ENCODE measurements around the gene GPC5.
"Not testable (repeated sequence)": the region's sequence is repeated elsewhere in the genome, so short reads cannot be mapped to it uniquely, and the experiment has no call there.

Gene GPC5

DNA sequence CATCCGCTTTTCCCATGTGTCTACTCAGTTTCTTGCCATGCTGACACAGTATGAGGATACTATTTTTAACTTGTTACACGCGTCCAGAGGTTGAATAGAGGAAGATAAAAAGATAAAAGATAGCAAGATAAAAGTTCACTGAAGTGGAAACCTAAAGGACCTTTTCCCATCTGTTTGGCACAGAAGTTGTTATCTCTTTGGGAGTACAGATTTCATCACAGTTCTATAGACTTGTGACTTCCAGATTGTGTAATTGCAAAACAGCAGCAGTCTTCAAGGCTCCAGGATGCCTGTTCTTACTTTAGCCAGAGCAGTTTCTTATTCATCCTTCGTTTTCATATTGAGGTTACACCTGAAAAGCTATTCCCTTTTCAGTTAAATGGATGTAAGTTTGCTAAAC, 369.2 kb downstream of the GPC5 start:
- FAIRE-seq (no peak), DNase-seq (ENCODE audit: low spot score) (no peak)

DNA sequence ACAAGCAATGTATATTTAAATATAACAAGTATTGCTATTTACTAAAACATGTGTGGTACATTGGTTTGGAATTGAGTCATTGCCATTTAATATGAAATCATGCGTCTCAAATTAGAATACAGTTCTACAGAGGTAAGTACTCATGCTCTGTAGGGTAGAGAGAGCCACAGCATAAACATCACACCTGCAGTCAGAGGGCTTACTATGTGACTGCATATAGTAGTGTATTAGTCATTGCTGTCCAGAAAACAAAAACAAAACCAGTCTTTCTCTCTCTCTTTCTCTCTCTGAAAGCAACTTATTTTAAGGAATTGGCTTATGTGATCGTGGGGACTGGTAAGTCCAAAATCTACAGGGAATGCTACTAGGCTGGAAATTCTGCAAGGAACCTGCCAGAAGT, 370.3 kb downstream of the GPC5 start:
- DNase-seq (ENCODE audit: low spot score) (no peak), FAIRE-seq (no peak)

DNA sequence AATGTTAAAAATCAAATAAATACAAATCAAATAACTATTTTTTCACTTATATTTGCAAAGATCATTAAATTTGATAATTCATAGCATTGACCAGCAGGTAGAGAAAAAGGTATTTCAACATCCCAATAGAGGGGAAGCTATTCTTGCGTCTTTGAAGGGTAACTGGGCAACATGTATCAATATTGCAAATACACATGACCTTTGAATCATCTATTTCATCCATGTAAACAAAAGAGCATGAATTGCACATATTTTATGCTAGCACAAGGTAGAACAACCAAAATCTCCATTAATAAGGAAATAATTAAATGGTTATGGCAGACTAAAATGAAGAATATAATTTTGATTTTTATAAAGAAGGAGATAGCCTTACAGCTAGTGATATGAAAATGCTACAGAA, 372.8 kb downstream of the GPC5 start:
- DNase-seq (ENCODE audit: low spot score) (no peak), FAIRE-seq (no peak)

DNA sequence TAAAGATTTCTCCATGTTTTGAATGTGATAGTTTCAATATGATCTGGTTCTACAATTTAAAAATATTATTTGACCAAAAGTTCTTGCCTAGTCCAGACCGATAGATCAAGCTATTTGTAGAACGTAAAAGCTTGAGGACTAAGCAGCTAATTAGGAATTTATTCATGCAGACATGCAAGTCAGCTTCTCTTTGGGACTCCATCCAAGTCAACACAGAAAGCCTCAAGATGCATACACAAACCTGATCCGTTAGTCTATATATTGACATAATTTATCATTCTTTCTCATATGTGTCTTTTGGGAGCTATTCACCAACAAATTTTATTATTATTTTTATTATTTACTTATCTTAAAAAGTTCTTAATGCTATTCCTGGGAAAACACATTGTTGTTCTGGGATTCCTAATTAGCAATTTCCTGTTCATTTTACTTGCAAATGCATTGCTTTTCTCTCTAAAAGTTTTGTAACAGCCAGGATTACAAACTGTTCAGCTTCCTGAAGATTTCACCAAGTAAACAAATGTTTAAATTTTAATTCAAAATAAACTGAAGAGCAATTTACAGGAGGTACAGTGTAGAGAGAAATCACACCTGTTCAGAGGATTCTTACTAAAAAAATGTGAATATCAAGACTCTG, 375.3 kb downstream of the GPC5 start:
- DNase-seq (ENCODE audit: low spot score) (no peak), FAIRE-seq (no peak)

DNA sequence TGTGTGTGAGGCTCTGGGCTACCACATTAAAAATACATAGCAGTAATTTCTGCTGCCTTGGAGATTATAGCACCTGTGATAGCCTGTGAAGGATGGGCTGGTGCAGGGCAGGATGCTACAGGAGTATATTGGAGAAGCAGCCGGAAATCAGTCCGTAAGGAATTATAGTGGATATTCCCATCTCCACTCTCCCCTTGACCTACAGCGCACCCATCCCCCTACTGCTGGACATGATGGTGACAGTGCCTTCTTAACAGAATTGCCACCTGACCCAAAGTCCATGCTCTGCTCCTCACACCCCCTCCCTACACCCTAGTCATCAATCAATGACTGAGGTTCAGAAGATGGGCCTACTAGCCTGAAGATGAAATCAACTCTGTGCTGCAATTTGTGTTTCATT, 376.0 kb downstream of the GPC5 start:
- DNase-seq (ENCODE audit: low spot score) (no peak), FAIRE-seq (no peak)

DNA sequence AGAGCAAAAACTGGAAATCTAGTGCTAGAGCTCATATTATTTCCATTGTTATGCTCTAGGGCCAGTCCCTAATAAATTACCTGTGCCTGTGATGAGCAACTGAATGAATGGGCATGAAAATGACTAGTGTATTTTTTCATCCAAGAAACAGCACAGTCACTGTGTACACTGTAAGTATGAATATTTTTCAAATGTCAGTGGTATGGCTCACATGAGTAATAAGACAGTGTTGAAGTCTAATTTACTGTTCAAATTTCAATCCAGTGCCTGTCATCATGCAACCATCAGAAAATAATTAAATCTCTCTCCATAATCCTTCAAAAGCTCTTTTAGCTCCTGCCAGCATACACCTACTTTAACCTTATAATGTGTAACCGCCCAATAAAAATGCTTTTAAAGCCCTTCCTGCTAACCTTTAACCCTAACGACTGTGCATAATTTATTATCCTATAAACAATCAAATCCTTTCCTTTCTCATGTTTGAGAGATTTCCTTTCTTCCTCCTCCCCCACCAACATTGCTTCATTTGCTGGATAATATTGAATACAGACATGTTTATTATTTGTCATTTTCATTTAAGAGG, 378.3 kb downstream of the GPC5 start:
- DNase-seq (ENCODE audit: low spot score) = no peak

DNA sequence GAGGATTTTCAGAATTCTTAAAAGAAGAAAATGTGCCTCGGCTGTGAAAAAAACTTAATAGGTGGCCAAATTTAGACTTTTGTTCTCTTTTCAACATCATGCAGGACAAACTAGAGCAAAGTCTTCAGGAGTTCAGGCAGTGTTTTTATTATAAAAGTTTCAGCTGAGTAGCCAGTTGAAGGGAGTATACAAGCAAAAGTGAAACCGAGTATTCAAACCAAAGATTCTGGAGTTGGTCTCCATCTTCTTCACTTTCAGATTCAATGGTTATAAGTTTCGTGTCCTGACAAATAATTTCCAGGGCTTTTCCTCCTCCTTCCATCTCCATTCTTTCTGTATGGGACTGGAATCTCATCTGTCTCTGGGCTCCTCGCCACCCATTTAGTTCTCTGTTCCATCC, 379.7 kb downstream of the GPC5 start:
- no peak for FAIRE-seq
- DNase-seq (ENCODE audit: low spot score) = no peak

More for the DNA sequence above, 378.3 kb downstream of the GPC5 start:
- no peak for FAIRE-seq

DNA sequence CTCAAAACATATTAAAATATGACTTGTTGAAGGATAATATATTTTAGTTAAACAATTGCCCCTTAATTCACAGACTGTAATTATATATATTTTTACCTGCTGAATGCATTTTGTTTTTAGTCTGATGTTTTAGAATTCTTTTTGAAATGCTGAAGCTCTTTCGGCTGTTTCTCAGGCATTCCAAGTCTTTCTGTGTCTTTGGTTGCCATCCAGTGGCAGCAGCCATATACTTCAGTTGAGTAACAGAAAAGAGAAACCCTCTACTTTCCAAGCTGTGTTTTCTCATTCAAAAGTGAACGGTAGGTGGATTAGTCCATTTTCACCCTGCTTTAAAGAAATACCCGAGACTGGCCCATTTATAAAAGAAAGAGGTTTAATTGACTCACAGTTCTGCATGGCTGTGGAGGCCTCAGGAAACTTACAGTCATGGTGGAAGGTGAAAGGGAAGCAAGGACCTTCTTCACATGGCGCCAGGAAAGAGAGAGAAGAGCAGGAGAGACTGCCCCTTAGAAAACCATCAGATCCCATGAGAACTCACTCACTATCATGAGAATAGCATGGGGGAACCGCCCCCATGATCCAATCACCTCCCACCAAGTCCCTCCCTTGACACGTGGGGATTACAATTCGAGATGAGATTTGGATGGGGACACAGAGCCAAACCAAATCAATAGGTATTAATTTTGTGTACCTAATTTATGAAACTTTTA, 383.7 kb downstream of the GPC5 start:
- not testable (repeated sequence) for DNase-seq (ENCODE audit: low spot score); FAIRE-seq

DNA sequence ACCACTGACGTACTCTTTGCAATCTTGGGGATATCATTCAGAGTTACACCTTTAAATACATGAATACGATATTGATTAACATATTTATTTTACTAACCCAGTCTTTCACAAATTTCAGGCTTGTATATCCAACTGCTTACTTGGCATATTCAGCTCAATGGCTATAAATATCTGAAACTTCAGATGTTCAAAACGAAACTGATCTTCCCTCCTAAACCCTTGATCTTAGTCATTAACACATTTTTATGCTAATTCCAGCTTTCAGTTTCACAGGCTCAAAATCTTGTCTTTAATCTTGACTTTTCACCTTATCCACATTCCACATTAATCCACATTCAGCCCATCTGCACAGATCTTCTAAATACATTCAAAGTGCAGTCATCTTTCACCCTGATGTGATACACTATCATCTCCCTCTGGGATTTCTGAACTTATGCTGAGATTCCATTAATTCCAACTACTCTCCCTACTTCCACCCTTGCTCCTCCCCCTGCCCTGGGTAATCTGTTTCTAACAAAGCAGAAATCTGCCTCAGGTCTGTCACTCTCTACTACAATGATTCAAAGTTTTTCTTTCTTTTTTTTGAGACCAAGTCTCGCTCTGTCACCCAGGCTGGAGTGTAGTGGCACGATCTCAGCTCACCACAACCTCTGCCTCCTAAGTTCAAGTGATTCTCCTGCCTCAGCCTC, 387.2 kb downstream of the GPC5 start:
- DNase-seq (ENCODE audit: low spot score) (no peak), FAIRE-seq (no peak)

DNA sequence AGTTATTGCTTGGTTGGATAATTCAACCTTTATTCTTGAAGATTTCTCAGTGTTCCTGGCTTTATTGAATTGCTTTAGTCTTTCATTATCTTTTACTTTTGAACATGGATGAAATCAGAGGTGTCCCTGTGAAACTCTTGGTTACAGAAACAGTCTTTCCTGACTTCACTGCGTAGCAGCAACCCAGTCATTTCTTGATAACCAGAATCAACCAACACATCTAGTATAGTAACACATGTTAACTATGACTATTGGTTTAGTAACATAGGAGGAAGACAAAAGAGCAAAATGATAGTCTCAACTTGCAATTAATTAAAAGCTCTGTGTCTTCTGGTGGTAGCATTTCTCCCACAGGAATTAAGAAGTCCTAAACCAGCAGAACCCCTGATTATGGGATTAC, 393.6 kb downstream of the GPC5 start:
- FAIRE-seq = no peak

DNA sequence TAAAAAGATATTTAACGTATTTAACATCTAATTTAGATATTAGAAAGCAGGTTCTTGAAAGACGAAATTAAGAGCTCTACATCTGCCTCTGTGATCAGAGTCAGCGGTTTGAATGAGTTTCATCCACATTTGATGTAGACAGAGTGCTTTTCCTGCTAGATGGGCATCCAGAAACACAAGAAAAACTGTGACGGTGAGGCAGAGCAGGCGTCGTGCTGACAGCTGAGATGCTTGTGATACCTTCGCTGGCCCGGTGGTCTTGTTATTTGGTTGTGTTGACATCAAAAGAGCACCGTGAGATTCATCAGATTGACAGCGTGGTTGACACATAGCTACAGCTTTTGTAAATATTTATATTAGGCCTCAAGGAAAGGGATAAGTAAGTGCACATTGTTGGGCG, 399.1 kb downstream of the GPC5 start:
- no peak for DNase-seq (ENCODE audit: low spot score)
- FAIRE-seq = no peak

More for the DNA sequence above, 393.6 kb downstream of the GPC5 start:
- DNase-seq (ENCODE audit: low spot score) = no peak

DNA sequence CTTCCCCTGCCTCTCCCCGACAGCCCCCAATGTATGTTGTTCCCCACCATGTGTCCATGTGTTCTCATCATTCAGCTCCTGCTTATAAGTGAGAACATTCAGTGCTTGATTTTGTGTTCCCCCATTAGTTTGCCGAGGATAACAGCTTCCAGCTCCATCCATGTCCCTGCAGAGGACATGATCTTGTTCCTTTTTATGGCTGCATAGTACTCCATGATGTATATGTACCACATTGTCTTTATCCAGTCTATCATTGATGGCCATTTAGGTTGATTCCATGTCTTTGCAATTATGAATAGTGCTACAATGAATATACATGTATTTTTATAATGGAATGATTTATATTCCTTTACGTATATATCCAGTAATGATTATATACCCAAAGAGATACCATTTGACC, 399.9 kb downstream of the GPC5 start:
- FAIRE-seq; DNase-seq (ENCODE audit: low spot score): not testable (repeated sequence)

DNA sequence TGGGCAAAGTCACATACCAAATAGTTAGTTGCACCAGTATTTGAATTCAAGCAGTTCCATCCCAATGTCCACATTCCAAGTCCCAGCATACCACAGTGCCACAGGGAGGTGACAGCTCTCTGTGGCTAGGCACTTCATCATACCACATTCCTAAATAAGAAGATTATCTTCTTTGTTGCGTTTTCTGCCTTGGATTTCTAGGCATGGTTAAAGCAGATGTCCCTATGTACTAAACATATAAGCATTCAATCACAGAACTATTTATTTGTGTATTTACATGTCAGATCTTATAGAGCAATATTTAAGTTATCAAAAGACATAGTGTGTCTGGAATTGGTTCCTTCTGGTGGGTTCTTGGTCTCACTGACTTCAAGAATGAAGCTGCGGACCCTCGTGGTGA, 403.4 kb downstream of the GPC5 start:
- DNase-seq (ENCODE audit: low spot score); FAIRE-seq: not testable (repeated sequence)

DNA sequence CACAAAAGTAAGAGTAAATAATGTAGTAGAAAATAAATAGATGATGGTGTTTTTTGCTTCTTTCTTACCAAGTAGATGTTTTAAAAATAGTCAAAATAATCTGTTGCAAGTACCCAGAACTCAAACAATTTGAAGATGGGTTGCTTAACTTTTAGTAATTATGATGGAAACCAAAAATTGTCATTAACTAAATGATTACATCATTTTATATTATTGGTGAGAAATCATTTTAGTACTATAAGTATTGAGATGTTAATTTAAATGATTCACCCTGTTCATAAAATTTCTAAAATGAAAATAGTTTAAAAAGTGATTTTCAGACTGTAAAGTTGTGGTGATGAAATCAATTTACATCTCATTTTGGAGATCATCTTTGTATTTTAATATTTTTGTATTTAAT, 404.5 kb downstream of the GPC5 start:
- no peak for FAIRE-seq

DNA sequence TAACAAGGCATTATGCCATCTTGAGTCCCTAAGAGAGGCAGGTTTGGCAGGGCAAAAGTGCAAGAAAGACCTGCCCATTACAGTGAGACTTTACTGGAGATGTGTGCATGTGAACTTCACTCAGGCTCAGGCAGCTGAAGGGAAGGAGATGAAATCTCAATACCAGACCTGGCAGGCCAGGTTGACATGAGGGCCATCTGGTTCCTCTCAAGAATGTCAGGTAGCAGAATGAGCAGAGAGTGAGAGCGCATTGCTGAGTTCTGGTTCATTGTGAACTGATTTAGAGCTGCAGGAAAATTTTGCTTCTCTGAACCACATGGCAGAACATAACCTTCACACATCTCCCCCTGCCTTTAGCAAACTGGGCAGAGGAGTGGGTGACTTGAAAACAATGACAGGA, 406.3 kb downstream of the GPC5 start:
- DNase-seq (ENCODE audit: low spot score) (no peak), FAIRE-seq (no peak)

More for the DNA sequence above, 404.5 kb downstream of the GPC5 start:
- no peak for DNase-seq (ENCODE audit: low spot score)

DNA sequence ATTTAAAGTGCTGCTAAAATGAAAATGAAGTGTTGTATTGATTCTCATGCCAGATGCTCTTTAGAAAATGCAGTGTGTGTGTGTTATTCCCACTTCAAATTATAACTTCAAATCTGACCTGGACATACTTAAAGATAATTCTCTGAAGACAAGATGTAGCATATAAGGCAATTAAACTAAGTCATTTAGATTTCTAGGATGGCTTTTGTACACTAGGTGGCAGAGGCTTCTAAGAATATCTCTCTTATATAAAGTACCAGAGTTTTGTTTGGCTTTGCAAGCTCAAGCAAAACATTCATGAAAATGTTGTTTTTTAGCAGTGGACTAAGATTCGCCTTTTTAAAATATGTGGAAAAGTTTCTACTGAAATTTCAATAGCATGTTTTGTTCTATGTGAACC, 407.2 kb downstream of the GPC5 start:
- DNase-seq (ENCODE audit: low spot score) (no peak), FAIRE-seq (no peak)

DNA sequence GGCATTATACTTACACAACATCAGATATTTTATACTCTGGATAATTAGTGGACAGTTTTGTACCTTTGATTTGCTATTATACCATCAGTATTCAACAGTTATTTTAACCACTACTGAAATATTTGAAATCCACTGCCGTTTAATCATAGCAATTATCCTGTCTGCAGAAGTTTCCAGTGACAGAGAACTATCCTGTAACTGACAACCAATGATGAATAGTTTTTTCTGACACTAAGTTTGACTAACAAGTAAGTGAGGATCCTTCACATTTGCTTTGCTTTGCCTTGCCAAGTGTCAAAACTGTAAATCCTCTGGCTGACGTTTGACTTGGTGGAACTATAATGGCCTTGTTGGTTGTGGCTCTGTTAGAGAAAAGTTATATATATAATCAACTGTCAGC, 410.7 kb downstream of the GPC5 start:
- DNase-seq (ENCODE audit: low spot score) (no peak), FAIRE-seq (no peak)

DNA sequence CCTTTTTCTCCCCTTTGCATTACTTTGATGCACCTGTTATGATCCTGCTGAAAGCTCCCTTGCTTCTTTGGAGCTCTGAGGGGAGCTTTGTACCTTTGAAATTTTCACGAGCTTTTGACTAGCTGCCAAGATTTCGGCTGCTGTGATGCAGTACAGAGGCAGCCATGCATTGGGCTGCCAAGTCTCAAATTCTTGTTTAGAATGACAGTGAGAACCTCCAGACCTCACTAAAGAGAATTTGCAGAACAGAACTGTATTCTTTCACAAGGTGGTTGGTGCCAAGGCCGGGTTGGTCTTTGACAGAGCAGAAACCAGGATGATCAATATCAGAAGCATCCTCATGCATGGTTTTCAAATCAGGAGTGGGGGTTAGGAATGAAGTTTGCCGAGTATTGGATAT, 414.8 kb downstream of the GPC5 start:
- DNase-seq (ENCODE audit: low spot score) = no peak

DNA sequence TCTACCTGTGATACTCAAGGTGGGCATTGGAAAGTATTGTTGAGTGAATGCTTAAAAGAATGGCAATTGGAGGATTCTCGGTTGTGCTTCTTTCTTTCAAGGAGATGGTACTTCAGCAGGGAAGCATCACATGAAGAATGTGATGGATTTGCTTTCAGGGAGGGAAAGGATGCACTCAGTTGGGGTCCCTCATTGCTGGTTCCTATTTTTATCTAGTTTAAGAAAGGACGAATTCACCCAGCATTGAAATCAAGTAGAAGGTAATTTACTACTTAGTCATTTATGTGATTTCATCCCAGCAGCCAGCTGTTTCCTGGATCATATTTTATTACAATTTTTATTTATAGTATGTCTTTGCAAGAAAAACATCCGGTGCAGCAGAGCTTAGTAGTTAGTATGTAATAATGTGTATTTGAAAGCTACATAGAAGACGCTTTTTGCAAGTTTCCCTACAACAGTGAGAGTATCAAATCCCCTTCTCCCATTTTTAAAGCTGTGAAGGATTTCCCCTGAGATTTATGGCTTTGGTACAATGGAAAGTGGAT, 417.9 kb downstream of the GPC5 start:
- FAIRE-seq = no peak
- no peak for DNase-seq (ENCODE audit: low spot score)

More for the DNA sequence above, 414.8 kb downstream of the GPC5 start:
- FAIRE-seq = no peak

DNA sequence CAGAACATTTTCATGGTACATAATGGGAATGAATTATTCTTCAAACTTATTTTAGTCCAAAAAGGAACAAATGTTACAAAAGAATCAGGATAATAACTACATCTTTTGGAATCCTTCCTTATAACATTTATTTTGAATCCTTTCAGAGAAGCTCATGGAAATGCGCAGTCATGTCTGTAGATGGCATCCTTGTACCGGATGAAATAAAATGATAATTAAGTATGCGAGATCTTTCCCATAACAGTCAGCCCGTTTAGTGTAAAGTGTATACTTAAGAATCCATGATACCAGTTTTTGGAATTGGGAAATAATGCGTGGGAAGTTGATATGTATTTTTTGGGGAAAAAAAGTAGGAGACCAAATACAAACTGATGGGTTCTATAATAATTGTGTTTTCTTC, 418.8 kb downstream of the GPC5 start:
- no peak for FAIRE-seq
- DNase-seq (ENCODE audit: low spot score) = no peak

DNA sequence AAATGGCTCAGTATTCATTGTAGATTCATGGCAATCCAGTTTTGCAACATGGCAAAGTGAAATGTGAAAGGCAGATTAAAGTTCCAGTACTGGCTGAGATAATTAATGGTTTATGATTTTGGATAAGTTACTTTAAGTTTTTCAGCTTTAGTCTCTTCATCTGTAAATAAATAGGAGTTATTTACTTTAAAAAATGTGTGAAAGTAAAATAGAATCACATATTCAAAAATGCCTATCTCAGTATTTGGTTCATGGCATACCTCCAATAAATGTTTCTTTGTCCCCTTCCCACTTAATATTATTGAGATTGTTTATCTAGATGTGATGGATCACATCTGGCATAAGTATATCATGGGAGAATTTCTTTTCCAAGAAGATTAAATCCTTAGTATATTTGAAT, 426.0 kb downstream of the GPC5 start:
- DNase-seq (ENCODE audit: low spot score) (no peak), FAIRE-seq (no peak)

DNA sequence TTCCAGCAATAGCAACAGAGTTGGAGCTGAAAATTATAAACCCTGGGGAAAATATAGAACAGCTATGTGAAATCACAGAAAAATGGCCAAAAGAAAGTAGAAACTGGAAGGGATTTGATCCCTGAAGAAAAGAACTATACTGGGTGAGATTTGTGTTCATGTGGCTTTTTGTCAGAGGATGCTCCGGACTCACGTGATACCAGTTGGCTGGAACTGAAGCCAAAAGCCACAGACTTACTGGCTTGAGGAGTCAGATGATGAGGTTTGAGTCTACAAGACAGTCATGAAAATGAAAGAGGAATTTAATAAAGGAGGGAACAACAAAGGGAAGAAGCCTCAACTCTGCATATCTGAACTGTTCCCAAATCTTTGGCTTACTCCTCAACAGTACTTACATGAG, 427.1 kb downstream of the GPC5 start:
- FAIRE-seq (no peak), DNase-seq (ENCODE audit: low spot score) (no peak)
